Glutamatergic neuron (in vitro differentiated cells): ENCODE results near the gene WNT3A. TPM values are rescaled to one million over a fixed set of nuclear protein-coding genes. Genes with fewer than 3 reads are reported as not detected.

ENCODE experiments used
- DNase-seq: peaks from one replicate; pipeline ENCODE4 v3.0.0; 2022
- H3K27ac Mint-ChIP-seq: one replicate; pipeline ENCODE4 v1.8.0; 2020; ENCODE audit warnings: mild to moderate bottlenecking, mixed read lengths, inconsistent platforms; ENCODE audit not compliant: unreplicated experiment
- H3K27me3 Mint-ChIP-seq: one replicate; pipeline ENCODE4 v1.8.0; 2020; ENCODE audit warnings: mild to moderate bottlenecking, moderate library complexity, mixed read lengths, inconsistent platforms; ENCODE audit not compliant: unreplicated experiment
- H3K36me3 Mint-ChIP-seq: one replicate; pipeline ENCODE4 v1.8.0; 2020; ENCODE audit warnings: mild to moderate bottlenecking, mixed read lengths, inconsistent platforms; ENCODE audit not compliant: unreplicated experiment
- H3K4me1 Mint-ChIP-seq: one replicate; pipeline ENCODE4 v1.8.0; 2020; ENCODE audit warnings: mild to moderate bottlenecking, low read depth, mixed read lengths, inconsistent platforms; ENCODE audit not compliant: unreplicated experiment
- H3K4me3 Mint-ChIP-seq: one replicate; pipeline ENCODE4 v1.8.0; 2020; ENCODE audit warnings: mild to moderate bottlenecking, mixed read lengths, inconsistent platforms; ENCODE audit not compliant: unreplicated experiment
- H3K9me3 Mint-ChIP-seq: one replicate; pipeline ENCODE4 v1.8.0; 2020; ENCODE audit warnings: mild to moderate bottlenecking, moderate library complexity, mixed read lengths, inconsistent platforms; ENCODE audit not compliant: unreplicated experiment
- total RNA-seq: library from RNA; stranded (reverse); fragmentation: NEBNext Ultra II Directional; extraction: Animal tissue kit (Norgen Biotek cat#: 25700); gene quantifications from one replicate; pipeline ENCODE4 v1.2.1, GENCODE V29; 2021; ENCODE audit not compliant: unreplicated experiment
- TF ChIP-seq, protein P1 (sequence below): fragments of 200-600 bp; sonication (generic); IDR thresholded peaks from one replicate; pipeline ENCODE4 v1.5.0; 2021; ENCODE audit not compliant: partially characterized antibody, unreplicated experiment

WNT3A gene
- total RNA-seq, 1 donor from 2014 or later, result not detected

DNA sequence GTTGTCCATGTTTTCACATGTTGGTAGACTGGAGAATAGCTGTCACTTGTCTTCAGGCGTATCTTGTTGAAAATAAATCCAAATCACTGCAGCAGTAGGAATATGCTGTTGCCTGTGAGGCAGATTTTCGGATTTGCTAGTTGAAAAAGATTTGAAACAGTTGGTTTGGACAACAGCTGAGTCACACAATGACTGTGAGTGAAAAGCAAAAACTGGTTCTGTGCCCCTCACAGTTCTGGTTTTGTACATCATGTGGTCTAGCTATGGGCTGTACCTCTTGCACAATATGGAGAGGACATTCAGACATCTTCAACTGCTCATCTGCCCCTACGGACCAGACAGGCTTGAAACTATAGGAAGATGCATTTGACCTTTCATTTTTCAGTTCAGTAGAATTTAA lies 77.5 kb downstream of the WNT3A start:
- TF ChIP-seq, protein P1, sequence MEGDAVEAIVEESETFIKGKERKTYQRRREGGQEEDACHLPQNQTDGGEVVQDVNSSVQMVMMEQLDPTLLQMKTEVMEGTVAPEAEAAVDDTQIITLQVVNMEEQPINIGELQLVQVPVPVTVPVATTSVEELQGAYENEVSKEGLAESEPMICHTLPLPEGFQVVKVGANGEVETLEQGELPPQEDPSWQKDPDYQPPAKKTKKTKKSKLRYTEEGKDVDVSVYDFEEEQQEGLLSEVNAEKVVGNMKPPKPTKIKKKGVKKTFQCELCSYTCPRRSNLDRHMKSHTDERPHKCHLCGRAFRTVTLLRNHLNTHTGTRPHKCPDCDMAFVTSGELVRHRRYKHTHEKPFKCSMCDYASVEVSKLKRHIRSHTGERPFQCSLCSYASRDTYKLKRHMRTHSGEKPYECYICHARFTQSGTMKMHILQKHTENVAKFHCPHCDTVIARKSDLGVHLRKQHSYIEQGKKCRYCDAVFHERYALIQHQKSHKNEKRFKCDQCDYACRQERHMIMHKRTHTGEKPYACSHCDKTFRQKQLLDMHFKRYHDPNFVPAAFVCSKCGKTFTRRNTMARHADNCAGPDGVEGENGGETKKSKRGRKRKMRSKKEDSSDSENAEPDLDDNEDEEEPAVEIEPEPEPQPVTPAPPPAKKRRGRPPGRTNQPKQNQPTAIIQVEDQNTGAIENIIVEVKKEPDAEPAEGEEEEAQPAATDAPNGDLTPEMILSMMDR, result no peak
- no peak for DNase-seq
- Mint-ChIP-seq H3K27ac (peak overlapping the region; percentile 93), H3K9me3 (peaks cover 9% of the 10 kb centered on the region), H3K27me3 (peaks cover 10% of the 10 kb centered on the region), H3K4me3 (peak overlapping the region; percentile 95), H3K36me3 (no peaks in the 10 kb centered on the region), H3K4me1 (peaks cover 27% of the 10 kb centered on the region)

DNA sequence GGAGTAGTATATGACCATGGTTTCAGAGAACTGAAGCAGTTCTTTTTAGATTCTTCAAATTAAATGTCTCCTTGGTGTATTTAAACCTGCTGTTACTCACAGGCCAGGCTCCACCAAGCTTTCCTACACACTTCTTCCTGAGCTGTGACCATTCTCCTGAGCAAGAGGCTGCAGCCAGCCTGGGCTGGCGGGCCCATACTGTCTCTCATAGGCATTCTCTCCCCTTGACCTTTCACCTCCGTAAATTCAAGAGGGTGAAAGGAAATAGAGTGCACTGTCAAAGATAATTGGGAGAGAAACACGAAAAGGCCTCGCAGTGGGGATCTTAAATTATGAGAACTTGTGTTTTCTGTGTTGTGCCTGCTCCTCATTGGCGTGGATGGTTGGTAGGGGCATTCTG lies 78.0 kb downstream of the WNT3A start:
- H3K9me3 Mint-ChIP-seq, result peaks cover 9% of the 10 kb centered on the region
- no peak for DNase-seq
- peak overlapping the region; percentile 95 for H3K4me3 Mint-ChIP-seq
- H3K27me3 Mint-ChIP-seq, result peaks cover 9% of the 10 kb centered on the region
- H3K36me3 Mint-ChIP-seq, result no peaks in the 10 kb centered on the region
- TF ChIP-seq, protein P1, result no peak
- peak overlapping the region; percentile 15 for H3K27ac Mint-ChIP-seq
- peaks cover 30% of the 10 kb centered on the region for H3K4me1 Mint-ChIP-seq

DNA sequence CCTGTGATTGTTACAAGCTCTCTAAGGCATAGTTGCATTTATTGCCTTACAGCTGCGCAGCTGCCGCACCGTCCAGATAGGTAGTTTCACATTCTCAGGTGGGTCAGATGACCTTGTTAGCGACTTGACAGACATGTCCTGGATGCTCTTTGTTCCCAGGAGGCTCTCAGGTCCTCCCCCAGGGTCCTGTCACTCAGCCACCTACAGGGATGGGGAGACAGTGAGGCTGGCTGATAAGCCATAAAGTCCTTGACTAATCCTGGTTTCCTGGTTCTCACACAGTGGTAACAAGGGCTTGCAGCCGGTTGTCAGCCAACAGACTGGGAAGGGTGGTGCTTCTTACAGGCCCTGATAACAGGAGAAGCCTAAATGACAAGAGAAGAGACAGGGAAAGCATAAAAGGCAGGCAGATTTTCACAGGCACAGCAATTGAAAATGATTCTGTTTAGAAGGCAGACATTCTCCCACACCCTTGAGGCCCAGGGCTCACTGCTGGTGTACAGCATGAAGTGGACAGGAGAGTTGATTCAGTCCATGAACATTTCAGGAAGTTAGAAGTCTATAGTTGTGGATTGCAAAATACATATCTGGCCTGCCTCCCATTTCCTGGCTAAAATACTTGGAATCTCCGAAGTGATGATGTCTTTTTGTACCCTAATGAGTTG lies 78.6 kb downstream of the WNT3A start:
- H3K36me3 Mint-ChIP-seq, result no peaks in the 10 kb centered on the region
- H3K4me3 Mint-ChIP-seq, result peak overlapping the region; percentile 95
- peaks cover 8% of the 10 kb centered on the region for H3K27me3 Mint-ChIP-seq
- H3K9me3 Mint-ChIP-seq, result peaks cover 9% of the 10 kb centered on the region
- peak overlapping the region; percentile 15 for H3K27ac Mint-ChIP-seq
- no peak for DNase-seq
- TF ChIP-seq, protein P1, result no peak
- H3K4me1 Mint-ChIP-seq, result peaks cover 33% of the 10 kb centered on the region

DNA sequence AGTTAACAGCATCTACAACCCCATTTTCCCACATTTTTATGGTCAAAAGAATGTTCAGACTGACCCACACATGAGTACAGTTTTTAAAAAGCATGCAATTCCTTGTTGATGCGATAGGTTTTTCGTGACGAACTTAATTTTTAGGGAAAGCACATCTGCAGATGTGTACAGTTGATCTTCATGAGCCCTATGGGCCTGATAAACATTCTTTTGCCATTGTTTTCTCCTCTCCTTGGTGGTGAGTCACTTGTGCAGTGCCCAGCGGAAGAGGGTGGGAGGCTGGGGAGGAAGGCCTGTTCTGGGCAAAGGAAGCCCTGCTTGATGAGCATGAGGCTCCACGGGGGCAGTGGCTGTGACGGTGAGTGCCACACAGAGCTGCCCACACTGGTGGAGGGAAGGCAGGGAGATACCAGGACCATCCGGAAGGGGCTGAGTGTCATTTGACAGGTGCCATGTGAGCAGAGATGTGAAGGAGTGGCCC lies 81.0 kb downstream of the WNT3A start:
- Mint-ChIP-seq H3K27me3 (peaks cover 6% of the 10 kb centered on the region), H3K9me3 (peaks cover 9% of the 10 kb centered on the region), H3K27ac (no peak overlapping the region), H3K4me3 (peak overlapping the region; percentile 11), H3K4me1 (peaks cover 44% of the 10 kb centered on the region), H3K36me3 (no peaks in the 10 kb centered on the region)
- DNase-seq, result no peak
- TF ChIP-seq, protein P1, result no peak
